GM12878 (cell line): ENCODE data around the gene PPP2R3C. TPM values are rescaled to one million over a fixed set of nuclear protein-coding genes. Genes with fewer than 3 reads are reported as not detected.
A peak's percentile ranks its signal among the peaks of the same experiment; 100 is the strongest.

Experiments used
- ATAC-seq: fragments of 200-7000 bp; cut with Tn5 transposase; 3 replicates; pipeline ENCODE4 v1.9.1; 2020; ENCODE audit warnings: mild to moderate bottlenecking, moderate library complexity
- BruUV-seq: library from RNA; stranded (reverse); fragments of 400-500 nt; replicated peaks from 2 replicates; lab custom pipeline; 2021; lab: Mats Ljungman, UMichigan
- CTCF ChIA-PET: fragments of 300-600 bp; sonication (Branson Sonifier 250); formaldehyde crosslinking; extraction: SDS; loops from one replicate; lab custom pipeline; 2021; ENCODE audit warnings: inconsistent platforms; lab: Yijun Ruan, JAX
- POLR2A ChIA-PET: fragments of 350-600 bp; formaldehyde crosslinking; extraction: SDS; loops from one replicate; lab custom pipeline; 2021; ENCODE audit warnings: inconsistent platforms; lab: Charles Lee
- RAD21 ChIA-PET: fragments of 300-600 bp; sonication (Branson Sonifier 250); formaldehyde crosslinking; loops from one replicate; lab custom pipeline; 2023; ENCODE audit warnings: antibody characterized with exemption; ENCODE audit not compliant: unreplicated experiment; lab: Charles Lee
- SMC1A ChIA-PET: fragments of 300-600 bp; sonication (Branson Sonifier 250); formaldehyde crosslinking; loops from one replicate; lab custom pipeline; 2023; ENCODE audit not compliant: unreplicated experiment, uncharacterized antibody; lab: Charles Lee
- DNase-seq: peaks from one replicate; pipeline ENCODE4 v3.0.0-alpha.2; 2011; ENCODE audit warnings: low read depth, low spot score
- FAIRE-seq: peaks from 3 replicates; lab custom pipeline; 2011; peaks lifted over from hg19 to GRCh38; lab: Jason Lieb, UNC
- H2AFZ ChIP-seq: 2 replicates; pipeline ENCODE4 v1.6.0; 2011; ENCODE audit warnings: low read depth, low read length, control low read depth; ENCODE audit not compliant: control insufficient read depth
- H3K27ac ChIP-seq: 2 replicates; pipeline ENCODE4 v1.5.1; 2011; ENCODE audit warnings: control low read depth; ENCODE audit not compliant: control insufficient read depth, insufficient read depth
- H3K27me3 ChIP-seq, 2 experiments: replicated peaks in 1 of 2; 2 replicates each; pipeline versions ENCODE4 v1.6.0 to v1.6.1; 2011; ENCODE audit warnings: low read length in 1 of 2; ENCODE audit not compliant: control insufficient read depth in 2 of 2, insufficient read depth in 2 of 2
- H3K36me3 ChIP-seq, 2 experiments: 2 replicates each; pipeline ENCODE4 v1.5.1; 2011; ENCODE audit warnings: low read length in 1 of 2; ENCODE audit not compliant: control insufficient read depth in 2 of 2, insufficient read depth in 2 of 2
- H3K4me1 ChIP-seq: 2 replicates; pipeline ENCODE4 v1.6.1; 2011; ENCODE audit warnings: mild to moderate bottlenecking, low read length, moderate library complexity, mixed read lengths; ENCODE audit not compliant: control insufficient read depth, insufficient read depth
- H3K4me2 ChIP-seq: 2 replicates; pipeline ENCODE4 v1.6.0; 2011; ENCODE audit warnings: control low read depth; ENCODE audit not compliant: control insufficient read depth, insufficient read depth
- H3K4me3 ChIP-seq: fragments of 200-600 bp; sonication (generic); 2 replicates; pipeline ENCODE4 v1.5.1; 2016
- H3K79me2 ChIP-seq: 2 replicates; pipeline ENCODE4 v1.6.0; 2011; ENCODE audit warnings: low read length; ENCODE audit not compliant: control insufficient read depth, insufficient read depth
- H3K9ac ChIP-seq: 2 replicates; pipeline ENCODE4 v1.8.0; 2011; ENCODE audit warnings: low read length, control low read depth, mixed read lengths; ENCODE audit not compliant: control insufficient read depth, insufficient read depth
- H3K9me3 ChIP-seq: replicated peaks from 3 replicates; pipeline ENCODE4 v1.5.1; 2011; ENCODE audit warnings: mild to moderate bottlenecking, low read length; ENCODE audit not compliant: control insufficient read depth, insufficient read depth
- H4K20me1 ChIP-seq: 2 replicates; pipeline ENCODE4 v1.6.0; 2011; ENCODE audit not compliant: control insufficient read depth, insufficient read depth
- CEBPB ChIP-seq, 2 experiments: fragments of 150-350 bp in 1 of 2; IDR thresholded peaks; 2 replicates each; pipeline ENCODE4 v1.6.1; 2012 to 2014; ENCODE audit warnings: low read depth in 2 of 2, low read length in 2 of 2, borderline replicate concordance in 1 of 2, inconsistent platforms in 1 of 2
- DPF2 ChIP-seq: fragments of 450-650 bp; IDR thresholded peaks from 2 replicates; pipeline ENCODE4 v1.6.1; 2017; ENCODE audit warnings: mild to moderate bottlenecking
- EED ChIP-seq: sonication (generic); IDR thresholded peaks from 2 replicates; pipeline ENCODE4 v1.6.1; 2016; ENCODE audit warnings: antibody characterized with exemption, low read depth
- EGR1 ChIP-seq, 2 experiments: IDR thresholded peaks; 1 replicate in 1 of 2; 2 replicates in 1 of 2; pipeline ENCODE4 v1.6.1; 2011 to 2012; ENCODE audit warnings: low read depth in 2 of 2, low read length in 2 of 2, borderline replicate concordance in 1 of 2, mild to moderate bottlenecking in 1 of 2, moderate library complexity in 1 of 2
- EP300 ChIP-seq, 2 experiments: fragments of 150-350 bp in 1 of 2; IDR thresholded peaks; 2 replicates each; pipeline ENCODE4 v1.6.1; 2011 to 2012; ENCODE audit warnings: low read depth in 2 of 2, low read length in 2 of 2, borderline replicate concordance in 1 of 2, improper control_type of control experiment in 1 of 2, inconsistent platforms in 1 of 2; ENCODE audit not compliant: control insufficient read depth in 1 of 2
- FOXK2 ChIP-seq: fragments of 450-650 bp; IDR thresholded peaks from 2 replicates; pipeline ENCODE4 v1.6.1; 2017; ENCODE audit warnings: mild to moderate bottlenecking, moderate library complexity
- FOXM1 ChIP-seq: IDR thresholded peaks from 2 replicates; pipeline ENCODE4 v1.6.1; 2012; ENCODE audit warnings: low read depth, mild to moderate bottlenecking, inconsistent platforms, low read length, moderate library complexity
- GATAD2B ChIP-seq: fragments of 450-650 bp; conservative IDR thresholded peaks from 2 replicates; pipeline ENCODE4 v1.6.1; 2017; ENCODE audit warnings: low read depth, mild to moderate bottlenecking, moderate library complexity
- IKZF1 ChIP-seq: fragments of 450-650 bp; conservative IDR thresholded peaks from 2 replicates; pipeline ENCODE4 v1.6.1; 2017; ENCODE audit warnings: antibody characterized with exemption, mild to moderate bottlenecking
- IKZF2 ChIP-seq, 2 experiments: fragments of 450-650 bp; IDR thresholded peaks; 2 replicates each; pipeline ENCODE4 v1.6.1; 2017; ENCODE audit warnings: mild to moderate bottlenecking in 2 of 2, moderate library complexity in 2 of 2
- IRF4 ChIP-seq: IDR thresholded peaks from 2 replicates; pipeline ENCODE4 v1.6.1; 2011; ENCODE audit warnings: low read depth, low read length
- JUNB ChIP-seq: IDR thresholded peaks from 2 replicates; pipeline ENCODE4 v1.6.1; 2016; ENCODE audit warnings: antibody characterized with exemption, mild to moderate bottlenecking
- MTA2 ChIP-seq: fragments of 450-650 bp; IDR thresholded peaks from 2 replicates; pipeline ENCODE4 v1.6.1; 2016; ENCODE audit warnings: low read depth, mild to moderate bottlenecking, moderate library complexity
- MXI1 ChIP-seq: fragments of 150-350 bp; IDR thresholded peaks from 2 replicates; pipeline ENCODE4 v1.6.1; 2011; ENCODE audit warnings: low read depth, mild to moderate bottlenecking, inconsistent platforms, low read length, improper control_type of control experiment
- NBN ChIP-seq: fragments of 450-650 bp; IDR thresholded peaks from 2 replicates; pipeline ENCODE4 v1.6.1; 2016
- NFYB ChIP-seq: IDR thresholded peaks from 2 replicates; pipeline ENCODE4 v1.6.1; 2011; ENCODE audit warnings: low read depth, mild to moderate bottlenecking, low read length, improper control_type of control experiment, moderate library complexity; ENCODE audit not compliant: insufficient read depth
- PAX8 ChIP-seq: fragments of 450-650 bp; IDR thresholded peaks from 2 replicates; pipeline ENCODE4 v1.6.1; 2017; ENCODE audit warnings: mild to moderate bottlenecking, moderate library complexity
- PKNOX1 ChIP-seq: fragments of 450-650 bp; IDR thresholded peaks from 2 replicates; pipeline ENCODE4 v1.6.1; 2016; ENCODE audit warnings: mild to moderate bottlenecking
- RELB ChIP-seq: fragments of 450-650 bp; IDR thresholded peaks from 2 replicates; pipeline ENCODE4 v1.6.1; 2017; ENCODE audit warnings: low read depth, mild to moderate bottlenecking, moderate library complexity
- RUNX3 ChIP-seq: IDR thresholded peaks from 2 replicates; pipeline ENCODE4 v1.6.1; 2012; ENCODE audit warnings: low read length, inconsistent platforms
- SIN3A ChIP-seq: IDR thresholded peaks from 2 replicates; pipeline ENCODE4 v1.6.1; 2012; ENCODE audit warnings: low read depth, low read length, improper control_type of control experiment
- SMAD5 ChIP-seq: IDR thresholded peaks from 2 replicates; pipeline ENCODE4 v1.6.1; 2016; ENCODE audit warnings: antibody characterized with exemption, low read depth
- TBL1XR1 ChIP-seq: IDR thresholded peaks from 2 replicates; pipeline ENCODE4 v1.6.1; 2012; ENCODE audit warnings: low read depth, low read length, improper control_type of control experiment
- WGBS: methylation state at CpG from one replicate; pipeline ENCODE4 v1.1.6; 2016; ENCODE audit warnings: low lambda C conversion rate; ENCODE audit not compliant: insufficient replicate concordance, insufficient coverage; ENCODE audit errors: missing lambda C conversion rate; 5-methylcytosine and 5-hydroxymethylcytosine counted together
- in situ Hi-C: fragments of 300-500 bp; cut with MboI; formaldehyde crosslinking; loops from 9 replicates; pipeline ENCODE4 v1.14.3; 2018; ENCODE audit warnings: mixed read lengths
- intact Hi-C: fragments of 100-400 bp; cut with micrococcal nuclease; formaldehyde crosslinking; loops from one replicate; pipeline ENCODE4 v1.14.2; 2022; ENCODE audit not compliant: unreplicated experiment
- polyA plus RNA-seq, 11 experiments: library from polyadenylated mRNA; depleted of rRNA in 4 of 11; unstranded in 6 of 11; stranded (reverse) in 5 of 11; fragments of >200 nt; fragmentation: Nextera tagmentation in 4 of 11; fragmentation: Illumina TruSeq in 1 of 11; extraction: Ambion mirVana in 4 of 11; extraction: Trizol in 1 of 11; gene quantifications; 1 replicate in 1 of 11; 2 replicates in 10 of 11; pipeline versions ENCODE4 v1.2.1 to v1.2.3, GENCODE V29; 2011 to 2016; ENCODE audit warnings: inconsistent platforms in 2 of 11, missing spikeins in 2 of 11, low read depth in 1 of 11
- total RNA-seq, 4 experiments: library from RNA; depleted of rRNA in 3 of 4; stranded (reverse); fragments of >200 nt in 3 of 4; fragmentation: Illumina TruSeq in 1 of 4; extraction: Trizol in 1 of 4; gene quantifications; 2 replicates each; pipeline versions ENCODE4 v1.2.1 to v1.2.3, GENCODE V29; 2013 to 2021

The PPP2R3C gene
- total and polyA plus RNA-seq, 10 of the 15 experiments (the other 5 are each of a cell fraction or from before 2014, with no cell fraction given): 27.6 to 80.5 (median 42.9) TPM

- H3K36me3 ChIP-seq: 0 out of 4 replicates have a peak, but pooled peaks cover 1 to 10% of the 10 kb centered on the region in 2 experiments
- H3K4me3 ChIP-seq: no peak overlapping the region
- no peak for DNase-seq
- ATAC-seq: peak; percentile 64
- no peak for FAIRE-seq
- peak overlapping the region; percentile 45; the same call in 1 of the 2 replicates for H3K27ac ChIP-seq
- H4K20me1 ChIP-seq: no peaks in the 10 kb centered on the region
- no peak overlapping the region for H3K9ac ChIP-seq
- intact Hi-C loops: loop anchor here (5.0 kb wide), 1 partner anchor 132 kb away; the partner anchor contains the start of gene PSMA6
- no peaks in the 10 kb centered on the region for H3K9me3 ChIP-seq
- H3K79me2 ChIP-seq: peaks cover 3% of the 10 kb centered on the region
- WGBS: 10% methylated on average over 6 of the region's 6 CpGs
- H3K27me3 ChIP-seq: no peaks in the 10 kb centered on the region
- peaks cover 19% of the 10 kb centered on the region for H3K4me1 ChIP-seq
- H2AFZ ChIP-seq: no peak overlapping the region
- SMC1A ChIA-PET: interaction anchor here (0.9 to 3.8 kb wide), 9 partner anchors 9 to 262 kb away, joined by 3 to 25 read pairs (median 3); no protein-coding TSS in a partner anchor
- in situ Hi-C loops: no loop called here
- no peak overlapping the region for H3K4me2 ChIP-seq
- POLR2A ChIA-PET: interaction anchor here (0.6 to 2.7 kb wide), 2 partner anchors 245 to 409 kb away, joined by 4 to 10 read pairs; partner anchors contain the start of gene NFKBIA
- CTCF ChIA-PET: interaction anchor here (0.8 to 2.1 kb wide), 4 partner anchors 17 to 254 kb away, joined by 3 to 10 read pairs (median 6); no protein-coding TSS in a partner anchor
- BruUV-seq: no TSS peak
- RAD21 ChIA-PET: interaction anchor here (0.8 to 3.0 kb wide), 6 partner anchors 9 to 256 kb away, joined by 3 to 10 read pairs (median 4); no protein-coding TSS in a partner anchor
- TF ChIP-seq GATAD2B (peak; percentile 42; the same call in 1 of the 2 replicates), FOXK2 (peak; percentile 25; the same call in 1 of the 2 replicates), DPF2 (peak; percentile 64; the same call in 1 of the 2 replicates), IRF4 (peak; percentile 67; the same call in 1 of the 2 replicates), MTA2 (peak; percentile 74), NBN (peak; percentile 42; the same call in 1 of the 2 replicates), PKNOX1 (no peak), TBL1XR1 (no peak), SIN3A (no peak), JUNB (peak; percentile 72), EGR1 (IDR thresholded peaks at IDR 0.05; ENCODE audit: borderline replicate concordance in 1 of 2, low read depth in 2 of 2, low read length in 2 of 2) (no peak), CEBPB (IDR thresholded peaks at IDR 0.05; ENCODE audit: borderline replicate concordance in 1 of 2, low read depth in 2 of 2, low read length in 2 of 2) (no peak), EP300 (IDR thresholded peaks at IDR 0.05; ENCODE audit: borderline replicate concordance in 1 of 2, control insufficient read depth in 1 of 2, low read depth in 2 of 2, low read length in 2 of 2) (peak in 1 of 2 experiments; percentile 14; a peak in 1 of 4 replicates), SMAD5 (no peak), RUNX3 (peak; percentile 52; the same call in 1 of the 2 replicates), MXI1 (no peak), EED (peak; percentile 78), NFYB (no peak), PAX8 (no peak), FOXM1 (peak; percentile 44; the same call in 1 of the 2 replicates), IKZF2 (IDR thresholded peaks at IDR 0.05) (peak; percentile 92), IKZF1 (peak; percentile 92), RELB (peak; percentile 80)
Measured at GRCh38 chr14:35159742-35160409, 38.1 kb upstream of the PPP2R3C start.
